Gastrocnemius medialis (tissue), 4 donors: ENCODE results near the gene SLAMF1. TPM values are rescaled to one million over a fixed set of nuclear protein-coding genes. Genes with fewer than 3 reads are reported as not detected.

Experiments
- ATAC-seq, 2 donors: fragments of 150-250 bp; one replicate each; pipeline ENCODE4 v1.9.1; 2016
- DNase-seq, 2 donors: peaks; one replicate each; pipeline ENCODE4 v3.0.0-alpha.2; 2019
- H3K27ac ChIP-seq, 4 donors: fragments of 200-600 bp; sonication (generic); 1 replicate in 1 of 4; 2 replicates in 3 of 4; pipeline ENCODE4 v1.5.1; 2016 to 2018; ENCODE audit warnings: mild to moderate bottlenecking in 2 of 4, moderate library complexity in 1 of 4
- H3K27me3 ChIP-seq, 3 donors: fragments of 200-600 bp; sonication (generic) in 2 of 3; 1 replicate in 1 of 3; 2 replicates in 2 of 3; pipeline versions ENCODE4 v1.5.1 to v1.6.0; 2016 to 2019; ENCODE audit warnings: mild to moderate bottlenecking in 1 of 3, moderate library complexity in 1 of 3
- H3K36me3 ChIP-seq, 2 donors: fragments of 200-600 bp; sonication (generic) in 1 of 2; one replicate each; pipeline ENCODE4 v1.5.1; 2017 to 2018
- H3K4me1 ChIP-seq, 2 donors: fragments of 200-600 bp; sonication (generic) in 1 of 2; one replicate each; pipeline ENCODE4 v1.5.1; 2016 to 2017; ENCODE audit warnings: mild to moderate bottlenecking in 2 of 2
- H3K4me3 ChIP-seq, 4 donors: fragments of 200-600 bp; sonication (generic) in 3 of 4; 1 replicate in 1 of 4; 2 replicates in 3 of 4; pipeline ENCODE4 v1.5.1; 2016 to 2019; ENCODE audit warnings: mild to moderate bottlenecking in 2 of 4
- H3K9me3 ChIP-seq, 3 donors: fragments of 200-600 bp; sonication (generic) in 2 of 3; 1 replicate in 1 of 3; 2 replicates in 2 of 3; pipeline ENCODE4 v1.5.1; 2016 to 2019
- CTCF ChIP-seq, 5 experiments: fragments of 450-650 bp in 3 of 5; fragments of 200-600 bp in 2 of 5; sonication (generic) in 2 of 5; IDR thresholded peaks in 4 of 5; conservative IDR thresholded peaks in 1 of 5; 1 replicate in 4 of 5; 2 replicates in 1 of 5; pipeline ENCODE4 v1.5.1; 2016 to 2019; ENCODE audit warnings: antibody characterized with exemption in 5 of 5, mild to moderate bottlenecking in 3 of 5, moderate library complexity in 3 of 5
- POLR2A ChIP-seq, 2 donors: fragments of 450-650 bp; IDR thresholded peaks; one replicate each; pipeline ENCODE4 v1.6.1; 2017; ENCODE audit warnings: antibody characterized with exemption in 2 of 2, mild to moderate bottlenecking in 2 of 2, moderate library complexity in 2 of 2
- in situ Hi-C, 4 donors: fragments of 200-750 bp; cut with MboI; loops; one replicate each; pipeline versions ENCODE4 v1.15.0 to v1.8.0; 2017; ENCODE audit warnings: low sequenced_read_pairs in 4 of 4
- intact Hi-C: fragments of 100-400 bp; cut with DNase I; formaldehyde crosslinking; loops from one replicate; pipeline ENCODE4 v1.15.1; 2023; ENCODE audit warnings: low total_unique reads
- total RNA-seq, 4 donors: library from RNA; depleted of rRNA; stranded (reverse); fragments of >200 nt; gene quantifications; one replicate each; pipeline versions ENCODE4 v1.1.0 to v1.2.3, GENCODE V29; 2016

The SLAMF1 gene
- total RNA-seq, 4 donors from 2014 or later: not detected

GRCh38 chr1:160641323-160642280, 5.2 kb downstream of the SLAMF1 start:
- in situ Hi-C loops (no loop called here), intact Hi-C loops (no loop called here)
- DNase-seq (no peak), ATAC-seq (no peak)
- no peaks in the 10 kb centered on the region for H3K27me3 ChIP-seq
- no peak for TF ChIP-seq POLR2A (IDR thresholded peaks at IDR 0.05)
- no peak for TF ChIP-seq CTCF (IDR thresholded peaks at IDR 0.05 in 4 of 5, conservative IDR thresholded peaks at IDR 0.05 in 1 of 5)
- H3K4me1 ChIP-seq: no peaks in the 10 kb centered on the region
- no peak overlapping the region for H3K4me3 ChIP-seq
- no peak overlapping the region for H3K27ac ChIP-seq
- no peaks in the 10 kb centered on the region for H3K9me3 ChIP-seq
- H3K36me3 ChIP-seq: no peaks in the 10 kb centered on the region

- H3K9me3 ChIP-seq: no peaks in the 10 kb centered on the region
- H3K27me3 ChIP-seq: no peaks in the 10 kb centered on the region
- no peaks in the 10 kb centered on the region for H3K4me1 ChIP-seq
- intact Hi-C loops (no loop called here), in situ Hi-C loops (no loop called here)
- no peak for TF ChIP-seq CTCF (IDR thresholded peaks at IDR 0.05 in 4 of 5, conservative IDR thresholded peaks at IDR 0.05 in 1 of 5)
- no peak for TF ChIP-seq POLR2A (IDR thresholded peaks at IDR 0.05)
- DNase-seq (no peak), ATAC-seq (no peak)
- H3K27ac ChIP-seq: no peak overlapping the region
- no peaks in the 10 kb centered on the region for H3K36me3 ChIP-seq
- no peak overlapping the region for H3K4me3 ChIP-seq
These were observed 6.3 kb downstream of the SLAMF1 start for GRCh38 chr1:160640359-160641123.

GRCh38 chr1:160639652-160640051, 7.2 kb downstream of the SLAMF1 start:
- intact Hi-C loops (no loop called here), in situ Hi-C loops (no loop called here)
- TF ChIP-seq POLR2A (IDR thresholded peaks at IDR 0.05): no peak
- no peak for TF ChIP-seq CTCF (IDR thresholded peaks at IDR 0.05 in 4 of 5, conservative IDR thresholded peaks at IDR 0.05 in 1 of 5)
- H3K4me1 ChIP-seq: no peaks in the 10 kb centered on the region
- H3K36me3 ChIP-seq: no peaks in the 10 kb centered on the region
- no peaks in the 10 kb centered on the region for H3K27me3 ChIP-seq
- no peak overlapping the region for H3K27ac ChIP-seq
- ATAC-seq (no peak), DNase-seq (no peak)
- H3K4me3 ChIP-seq: no peak overlapping the region
- H3K9me3 ChIP-seq: no peaks in the 10 kb centered on the region

GRCh38 chr1:160638926-160639325, 7.9 kb downstream of the SLAMF1 start:
- in situ Hi-C loops: no loop called here
- no peaks in the 10 kb centered on the region for H3K4me1 ChIP-seq
- no peak overlapping the region for H3K27ac ChIP-seq

More at GRCh38 chr1:160638926-160639325, 7.9 kb downstream of the SLAMF1 start:
- TF ChIP-seq CTCF (IDR thresholded peaks at IDR 0.05 in 4 of 5, conservative IDR thresholded peaks at IDR 0.05 in 1 of 5) (no peak), POLR2A (IDR thresholded peaks at IDR 0.05) (no peak)
- Histone ChIP-seq H3K27me3 (no peaks in the 10 kb centered on the region), H3K4me3 (no peak overlapping the region), H3K36me3 (no peaks in the 10 kb centered on the region), H3K9me3 (no peaks in the 10 kb centered on the region)
- DNase-seq (no peak), ATAC-seq (no peak)
- intact Hi-C loops: no loop called here
